Stimulated activated CD4-positive, alpha-beta T cell treated with anti-CD3 and anti-CD28 coated beads, Interleukin-1b, Interleukin-23, amount 100 ng/mL, for 4 hours (primary cell): Measurements from ENCODE around the gene CHST11.

Source experiments
- DNase-seq, 2 donors: peaks; one replicate each; pipeline ENCODE4 v3.0.0-alpha.2; 2020; ENCODE audit warnings: low read depth in 2 of 2

Gene CHST11

GRCh38 chr12:104503191-104503590 lies 46.4 kb downstream of the CHST11 start:
- DNase-seq, result no peak

DNA sequence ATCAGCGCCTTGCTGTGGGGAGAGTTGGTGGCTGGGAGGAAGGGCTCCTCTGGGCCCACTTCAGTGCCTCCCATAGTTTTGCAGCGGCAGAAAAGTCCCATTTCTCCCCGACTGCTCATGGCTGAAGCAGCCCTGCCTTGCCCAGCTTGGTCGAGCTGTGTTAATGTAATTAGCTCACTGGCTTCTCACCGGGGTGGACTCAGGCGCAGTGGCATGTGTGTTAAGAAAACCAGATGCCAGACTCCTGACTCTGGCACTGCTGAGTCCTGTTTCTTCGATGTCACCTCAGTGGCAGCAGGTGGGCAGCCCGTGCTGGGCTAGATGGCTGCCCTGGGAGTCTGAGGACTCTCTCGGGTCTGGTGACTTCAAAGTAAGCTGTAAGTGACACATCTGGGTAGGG lies 47.4 kb downstream of the CHST11 start:
- DNase-seq, result no peak

DNA sequence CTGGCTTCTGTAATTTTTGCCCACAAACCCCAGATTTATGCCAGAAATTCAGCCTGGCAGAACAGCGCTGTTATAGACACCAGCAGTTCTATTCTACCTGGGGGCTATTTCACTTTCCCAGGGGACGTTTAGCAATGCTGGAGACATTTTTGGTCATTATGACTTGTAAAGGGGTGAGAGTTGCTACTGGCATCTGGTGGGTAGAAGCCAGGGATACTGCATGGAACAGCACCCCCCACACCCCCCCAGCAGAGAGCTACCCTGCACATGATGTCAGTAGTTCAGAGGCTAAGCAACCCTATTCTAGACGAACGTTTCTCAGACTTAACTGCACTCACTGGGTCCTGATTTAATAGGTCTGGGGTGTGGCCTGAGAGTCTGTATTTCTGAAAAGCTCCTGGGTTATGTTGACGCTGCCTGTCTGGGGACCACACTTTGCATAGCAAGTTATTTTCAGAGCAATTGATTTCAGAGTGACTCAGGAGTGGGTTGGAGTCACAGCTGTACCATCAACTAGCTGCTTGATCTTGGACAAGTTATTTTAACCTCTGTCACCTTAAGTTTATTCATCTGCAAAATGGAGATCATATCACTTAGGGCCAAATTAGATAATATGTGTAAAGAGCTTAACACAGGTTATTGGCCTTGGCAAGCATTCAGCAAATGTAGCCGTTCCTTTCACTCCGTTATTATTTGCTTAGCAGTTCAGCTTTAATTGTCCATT lies 48.5 kb downstream of the CHST11 start:
- DNase-seq, result no peak

GRCh38 chr12:104506676-104507401 lies 50.1 kb downstream of the CHST11 start:
- no peak for DNase-seq

DNA sequence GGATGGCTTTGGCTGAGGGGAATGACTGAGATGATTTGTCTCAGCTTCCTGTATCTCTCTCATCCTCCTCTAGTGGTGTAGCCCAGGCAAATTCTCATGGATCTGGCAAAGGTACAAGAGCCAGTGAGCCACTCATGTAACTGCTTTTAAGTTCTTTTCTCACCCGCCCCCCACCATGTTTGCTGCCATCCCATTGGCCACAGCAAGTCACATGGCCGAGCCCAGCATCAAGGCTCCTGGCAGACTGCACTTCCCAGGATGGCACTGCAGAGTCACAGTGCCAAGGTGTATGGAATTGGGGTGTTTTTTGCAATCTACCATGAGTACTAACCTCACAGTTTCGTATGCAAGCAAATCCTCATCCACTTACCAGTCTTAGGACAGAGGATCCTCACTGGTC lies 50.9 kb downstream of the CHST11 start:
- DNase-seq, result no peak

- DNase-seq, result no peak
Observed at GRCh38 chr12:104508752-104509446, 52.2 kb downstream of the CHST11 start.

GRCh38 chr12:104510145-104510872 lies 53.6 kb downstream of the CHST11 start:
- no peak for DNase-seq

DNA sequence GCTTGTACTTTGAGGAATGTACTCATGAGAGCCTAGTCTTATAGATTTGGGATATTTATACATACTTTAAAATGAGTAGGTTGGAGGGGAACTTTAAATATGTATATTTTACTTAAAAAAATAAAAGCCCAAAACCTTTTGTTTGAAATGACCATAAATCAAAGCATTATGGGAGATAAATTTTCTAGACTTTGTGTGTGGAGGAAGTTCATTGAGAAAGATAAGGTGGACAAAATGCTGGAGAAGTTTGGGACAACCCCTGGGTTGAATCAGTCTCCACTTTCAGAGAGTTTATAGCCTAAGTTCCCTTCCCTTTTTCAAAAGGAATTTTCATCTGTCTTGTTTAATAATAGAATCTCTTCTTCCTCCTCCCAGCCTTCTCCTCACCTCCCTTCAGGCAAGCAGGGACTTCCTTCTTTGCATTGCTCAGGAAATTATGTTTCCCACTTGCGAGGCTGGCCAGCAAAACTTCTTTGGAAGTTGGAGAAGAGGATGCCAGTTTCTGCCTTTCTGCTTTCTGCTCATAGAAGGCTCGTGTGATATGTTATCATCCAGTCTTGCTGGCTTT lies 54.2 kb downstream of the CHST11 start:
- DNase-seq, result no peak

DNA sequence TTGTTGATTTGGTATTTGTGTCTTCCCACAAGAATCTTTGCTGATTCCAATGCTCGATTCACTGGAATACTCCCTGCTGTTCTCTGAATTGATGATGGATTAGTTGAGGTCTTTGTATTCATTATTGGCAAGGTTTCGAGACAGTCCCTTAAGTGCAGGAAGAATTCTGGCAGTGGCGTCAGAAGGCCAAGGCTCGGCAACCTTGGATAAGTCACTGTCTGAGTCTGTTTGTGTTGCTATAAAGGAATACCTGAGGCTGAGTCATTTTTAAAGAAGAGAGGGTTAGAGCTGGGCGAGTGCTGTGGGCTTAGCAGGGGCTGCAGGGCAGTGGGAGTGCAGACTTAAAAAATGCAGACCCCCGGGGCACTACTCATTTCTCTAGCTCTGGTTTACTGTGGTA lies 56.9 kb downstream of the CHST11 start:
- DNase-seq, result no peak

DNA sequence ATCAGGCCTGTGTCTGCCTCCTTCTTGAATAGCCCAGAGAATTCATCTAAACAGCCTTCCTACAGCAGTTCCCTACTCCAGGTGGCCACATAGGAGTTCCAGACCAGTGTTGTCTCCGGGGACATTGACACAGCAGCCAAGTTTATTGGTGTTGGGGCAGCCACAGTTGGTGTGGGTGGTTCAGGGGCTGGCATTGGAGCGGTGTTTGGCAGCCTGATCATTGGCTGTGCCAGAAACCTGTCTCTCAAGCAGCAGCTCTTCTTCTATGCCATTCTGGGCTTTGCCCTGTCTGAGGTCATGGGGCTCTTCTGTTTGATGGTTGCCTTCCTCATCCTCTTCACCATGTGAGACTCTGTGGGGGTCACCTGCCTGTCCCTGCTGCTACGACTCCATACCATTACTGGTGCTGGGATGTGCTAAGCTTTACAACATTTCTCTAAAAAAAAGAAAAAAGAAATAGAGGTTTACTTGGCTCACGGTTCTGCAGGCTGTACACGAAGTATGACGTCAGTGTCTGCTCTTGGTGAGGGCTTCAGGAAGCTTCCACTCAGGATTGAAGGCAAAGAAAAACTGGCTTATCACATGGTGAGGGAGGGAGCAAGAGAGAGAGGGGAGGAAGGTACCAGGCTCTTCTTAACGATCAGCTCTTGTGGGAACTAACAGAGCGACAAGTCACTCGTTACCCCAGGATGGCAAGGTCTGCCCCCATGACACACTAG lies 57.5 kb downstream of the CHST11 start:
- no peak for DNase-seq

DNA sequence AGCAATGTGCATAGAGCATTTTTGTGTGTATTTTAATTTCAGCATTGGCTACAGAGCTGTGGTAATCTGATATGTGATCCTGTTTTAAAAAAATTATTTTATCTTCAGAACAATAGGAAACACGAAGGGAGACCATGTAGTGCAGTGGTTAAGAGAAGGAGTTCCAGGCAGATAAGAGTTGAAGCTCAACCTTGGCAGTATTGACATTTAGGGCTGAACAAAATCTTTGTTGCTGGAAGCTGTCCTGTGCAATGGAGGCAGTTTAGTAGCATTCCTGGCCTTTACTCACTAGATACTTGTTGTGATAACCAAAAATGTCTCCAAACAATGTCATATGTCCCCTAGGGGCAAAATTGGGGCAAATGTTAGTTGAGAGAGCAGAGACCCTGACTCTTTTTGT lies 59.2 kb downstream of the CHST11 start:
- no peak for DNase-seq

DNA sequence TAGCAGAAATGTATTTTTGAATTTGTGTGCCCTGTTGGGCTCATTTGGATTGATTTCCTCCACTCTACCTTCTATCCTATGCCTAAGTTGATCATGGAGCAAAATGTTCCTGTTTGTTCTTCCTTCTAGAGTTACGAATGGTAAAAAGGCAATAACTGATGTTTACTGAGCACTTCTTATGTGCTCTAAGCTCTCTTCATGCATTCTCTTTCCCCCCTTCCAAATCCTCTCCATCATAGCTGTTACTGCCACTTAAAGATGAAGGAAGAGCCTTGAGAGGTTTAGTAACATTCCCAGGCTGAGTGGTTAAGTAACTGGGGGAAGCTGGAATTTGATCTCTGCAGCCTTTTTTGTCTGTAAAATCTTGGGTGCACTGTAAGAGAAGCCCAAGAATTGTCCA lies 60.1 kb downstream of the CHST11 start:
- no peak for DNase-seq

GRCh38 chr12:104517880-104518279 lies 61.1 kb downstream of the CHST11 start:
- DNase-seq, result no peak

DNA sequence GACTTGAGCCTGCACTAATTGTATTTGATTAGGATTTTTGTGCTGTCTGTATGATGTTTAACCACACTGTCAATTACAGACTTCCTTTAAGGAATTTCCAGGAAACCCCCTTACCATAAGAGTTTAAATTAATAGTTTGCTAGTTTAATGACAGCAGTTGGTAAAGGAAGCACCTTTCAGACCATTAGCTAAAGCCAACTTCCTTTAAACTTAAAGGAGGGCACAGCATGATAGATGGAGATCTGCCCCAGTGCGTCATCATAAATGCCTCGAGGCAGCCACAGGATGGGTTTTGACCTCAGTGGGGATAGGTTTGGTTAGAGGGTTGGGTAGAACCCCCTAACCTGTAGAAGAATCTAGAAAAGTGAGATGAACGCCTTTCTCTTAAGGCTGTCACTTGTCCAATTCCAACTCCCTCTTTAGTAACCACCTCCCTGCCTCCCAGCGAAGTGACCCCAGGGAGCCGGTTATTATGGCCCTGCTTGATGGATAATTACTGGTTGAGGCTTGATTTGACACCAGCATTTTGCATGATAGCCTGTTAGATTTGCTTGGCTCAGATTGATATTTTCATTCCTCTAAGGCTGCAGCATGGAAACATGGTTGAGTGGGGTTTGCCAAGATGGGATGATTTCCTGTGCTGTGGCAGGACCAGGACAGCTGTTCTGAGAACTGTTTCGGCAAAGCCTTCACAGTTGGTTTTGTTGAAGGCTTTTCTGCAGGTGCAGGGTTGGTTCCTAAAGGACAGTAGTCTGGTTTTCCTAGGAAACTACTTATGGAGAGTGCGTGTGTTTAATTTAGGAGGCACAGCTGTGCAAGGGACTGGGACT lies 62.7 kb downstream of the CHST11 start:
- no peak for DNase-seq

DNA sequence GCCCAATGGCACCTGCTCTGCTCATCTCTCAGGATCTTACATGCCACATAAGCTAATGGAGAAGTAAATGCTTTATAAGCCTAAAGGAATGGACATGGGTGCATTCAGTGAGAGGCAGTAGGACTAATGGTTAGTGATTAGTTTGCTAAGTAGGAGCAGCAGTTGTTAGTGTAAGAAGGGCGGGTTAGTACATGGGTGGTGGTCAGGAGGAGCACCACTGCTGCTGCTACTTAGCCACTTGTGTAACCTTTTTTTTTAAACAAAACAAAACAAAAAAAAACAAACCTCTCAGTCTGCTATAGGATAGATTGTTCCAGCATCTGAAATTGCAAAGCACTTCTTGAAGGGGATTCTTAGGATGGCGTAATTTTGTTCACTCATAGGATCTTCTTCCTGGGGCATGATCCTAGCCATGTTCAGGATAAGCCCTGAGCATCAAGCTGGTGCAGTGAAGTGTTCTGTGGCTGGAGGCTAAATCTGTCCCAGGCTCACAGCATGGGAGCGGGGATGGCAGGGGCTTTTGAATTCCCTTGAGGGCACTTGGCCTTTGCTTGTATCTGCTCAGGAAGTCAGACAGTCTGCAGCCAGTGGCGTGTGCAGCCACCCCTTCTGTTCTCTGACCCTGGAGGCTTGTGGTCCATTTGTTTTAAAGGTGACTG lies 63.6 kb downstream of the CHST11 start:
- no peak for DNase-seq

GRCh38 chr12:104521731-104522130 lies 65.0 kb downstream of the CHST11 start:
- no peak for DNase-seq

DNA sequence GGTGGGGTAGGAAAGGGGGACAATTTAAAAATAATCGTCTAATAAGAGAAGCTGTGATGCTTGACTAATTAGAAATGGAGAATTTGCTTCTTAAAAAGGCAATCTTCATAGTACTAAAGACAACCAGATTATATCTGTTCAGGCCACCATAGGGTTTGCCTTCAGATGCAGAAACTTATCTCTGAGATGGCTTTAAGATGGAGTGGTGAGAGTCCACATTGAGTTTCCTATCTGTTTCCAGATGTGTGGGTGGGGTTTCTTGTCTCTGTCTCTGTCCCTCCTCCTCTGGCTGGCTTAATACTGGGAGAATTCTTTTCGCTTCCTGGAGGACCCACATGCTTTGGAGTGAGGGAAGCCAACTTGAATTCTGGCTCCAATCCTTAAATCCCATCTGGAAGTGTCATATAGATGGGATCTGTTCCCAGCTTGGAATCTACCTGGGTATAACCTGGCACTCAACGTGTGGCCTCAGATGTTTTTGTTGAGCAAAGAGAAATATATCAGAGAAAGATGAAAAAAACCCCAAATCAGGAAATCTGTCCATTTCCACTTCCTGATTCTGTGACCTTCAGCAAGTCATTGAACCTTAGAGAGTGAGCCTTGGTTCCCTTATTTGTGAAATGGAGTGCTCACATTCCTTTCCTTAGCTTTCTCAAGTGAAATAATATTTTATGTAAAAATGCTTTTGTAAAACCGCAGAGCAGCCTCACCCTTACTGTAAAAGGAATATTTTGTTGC lies 66.4 kb downstream of the CHST11 start:
- no peak for DNase-seq

DNA sequence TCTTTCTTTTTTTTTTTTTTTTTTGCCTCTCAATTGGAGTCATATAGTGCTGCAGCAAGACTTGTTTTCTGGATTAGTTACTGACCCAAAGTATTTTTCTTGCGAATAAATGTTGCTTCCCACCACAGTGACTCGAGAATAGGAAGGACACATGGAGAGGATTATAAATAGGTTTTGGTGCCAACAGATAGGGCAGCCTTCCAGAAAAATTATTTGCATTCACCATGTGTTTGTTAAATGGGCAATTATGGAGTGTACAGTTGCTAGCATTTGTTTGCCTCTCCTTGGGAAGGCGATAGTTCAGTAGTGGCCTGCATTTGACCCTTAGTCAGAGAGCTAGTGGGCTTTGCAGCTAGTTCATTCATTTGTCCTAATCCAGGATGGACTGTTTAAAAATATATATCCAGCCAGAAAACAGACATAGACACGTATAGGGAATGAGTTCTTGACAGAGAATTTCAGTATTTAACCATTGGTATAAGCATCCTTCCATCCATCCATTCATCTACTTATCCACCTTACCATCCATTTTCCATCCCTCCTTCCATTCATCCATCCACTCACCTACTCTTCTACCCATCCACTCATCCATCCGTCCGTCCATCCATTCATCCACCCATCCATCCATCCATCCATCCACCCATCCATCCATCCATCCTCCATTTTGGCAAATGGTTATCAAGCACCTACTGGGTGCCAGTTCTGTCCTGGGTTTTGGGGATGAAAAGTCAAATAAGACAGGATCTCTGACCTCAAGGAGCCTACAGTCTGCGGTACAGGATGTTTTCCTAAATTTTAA lies 67.5 kb downstream of the CHST11 start:
- no peak for DNase-seq
